ENCODE results near the gene RPS6KL1.
A peak's percentile ranks its signal among the peaks of the same experiment; 100 is the strongest.

Gene RPS6KL1

GRCh38 chr14:74905595-74906142, 17.4 kb downstream of the RPS6KL1 start:
- Histone ChIP-seq H3K36me3 (peaks cover 48% of the 10 kb centered on the region), H3K4me3 (ENCODE audit: low read depth, low read length) (no peak overlapping the region), H3K4me1 (peaks cover 12% of the 10 kb centered on the region), H3K27me3 (no peaks in the 10 kb centered on the region), H3K9me3 (no peaks in the 10 kb centered on the region)
- TF ChIP-seq, protein P1, sequence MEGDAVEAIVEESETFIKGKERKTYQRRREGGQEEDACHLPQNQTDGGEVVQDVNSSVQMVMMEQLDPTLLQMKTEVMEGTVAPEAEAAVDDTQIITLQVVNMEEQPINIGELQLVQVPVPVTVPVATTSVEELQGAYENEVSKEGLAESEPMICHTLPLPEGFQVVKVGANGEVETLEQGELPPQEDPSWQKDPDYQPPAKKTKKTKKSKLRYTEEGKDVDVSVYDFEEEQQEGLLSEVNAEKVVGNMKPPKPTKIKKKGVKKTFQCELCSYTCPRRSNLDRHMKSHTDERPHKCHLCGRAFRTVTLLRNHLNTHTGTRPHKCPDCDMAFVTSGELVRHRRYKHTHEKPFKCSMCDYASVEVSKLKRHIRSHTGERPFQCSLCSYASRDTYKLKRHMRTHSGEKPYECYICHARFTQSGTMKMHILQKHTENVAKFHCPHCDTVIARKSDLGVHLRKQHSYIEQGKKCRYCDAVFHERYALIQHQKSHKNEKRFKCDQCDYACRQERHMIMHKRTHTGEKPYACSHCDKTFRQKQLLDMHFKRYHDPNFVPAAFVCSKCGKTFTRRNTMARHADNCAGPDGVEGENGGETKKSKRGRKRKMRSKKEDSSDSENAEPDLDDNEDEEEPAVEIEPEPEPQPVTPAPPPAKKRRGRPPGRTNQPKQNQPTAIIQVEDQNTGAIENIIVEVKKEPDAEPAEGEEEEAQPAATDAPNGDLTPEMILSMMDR (IDR thresholded peaks at IDR 0.05; ENCODE audit: low read depth, low read length): peak; percentile 96
- peak; percentile 84 for DNase-seq

- DNase-seq: no peak
- Histone ChIP-seq H3K4me1 (peaks cover 12% of the 10 kb centered on the region), H3K9me3 (no peaks in the 10 kb centered on the region), H3K27me3 (no peaks in the 10 kb centered on the region), H3K4me3 (ENCODE audit: low read depth, low read length) (no peak overlapping the region), H3K36me3 (peaks cover 56% of the 10 kb centered on the region)
- TF ChIP-seq, protein P1 (IDR thresholded peaks at IDR 0.05; ENCODE audit: low read depth, low read length): no peak
Observed at GRCh38 chr14:74904635-74905503, 18.2 kb downstream of the RPS6KL1 start.

- Histone ChIP-seq H3K4me1 (peaks cover 12% of the 10 kb centered on the region), H3K27me3 (no peaks in the 10 kb centered on the region), H3K9me3 (no peaks in the 10 kb centered on the region), H3K36me3 (peaks cover 73% of the 10 kb centered on the region), H3K4me3 (ENCODE audit: low read depth, low read length) (no peak overlapping the region)
- DNase-seq: no peak
- TF ChIP-seq, protein P1 (IDR thresholded peaks at IDR 0.05; ENCODE audit: low read depth, low read length): no peak
Observed at GRCh38 chr14:74902941-74903705, 19.9 kb downstream of the RPS6KL1 start.

DNA sequence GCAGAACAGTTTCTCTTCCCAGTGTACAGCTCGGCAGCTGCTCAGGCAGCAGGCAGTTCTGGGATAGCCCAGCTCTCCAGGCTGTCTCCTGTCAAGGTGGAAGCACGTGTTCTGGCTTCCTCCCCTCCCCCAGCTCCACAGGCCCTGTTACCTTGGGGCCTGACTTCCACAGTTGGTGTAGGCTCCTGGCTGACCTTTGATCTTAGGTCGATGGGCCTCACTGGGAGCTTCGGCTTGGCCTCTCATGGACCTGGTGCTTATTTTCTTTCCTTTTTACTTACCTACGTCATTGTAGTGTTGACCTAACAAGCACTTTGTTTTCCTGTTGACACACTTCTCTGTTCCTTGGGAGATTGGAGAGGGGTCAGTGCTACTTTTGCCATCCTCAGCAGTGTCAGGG, 24.4 kb downstream of the RPS6KL1 start:
- H3K36me3 ChIP-seq: peaks cover 93% of the 10 kb centered on the region
- no peak overlapping the region for H3K4me3 ChIP-seq (ENCODE audit: low read depth, low read length)
- TF ChIP-seq, protein P1 (IDR thresholded peaks at IDR 0.05; ENCODE audit: low read depth, low read length): no peak
- DNase-seq: no peak
- H3K9me3 ChIP-seq: no peaks in the 10 kb centered on the region
- no peaks in the 10 kb centered on the region for H3K27me3 ChIP-seq
- H3K4me1 ChIP-seq: no peaks in the 10 kb centered on the region

GRCh38 chr14:74898083-74898482, 25.0 kb downstream of the RPS6KL1 start:
- Histone ChIP-seq H3K9me3 (no peaks in the 10 kb centered on the region), H3K27me3 (no peaks in the 10 kb centered on the region), H3K4me3 (ENCODE audit: low read depth, low read length) (no peak overlapping the region), H3K4me1 (no peaks in the 10 kb centered on the region), H3K36me3 (peaks cover 97% of the 10 kb centered on the region)
- TF ChIP-seq, protein P1 (IDR thresholded peaks at IDR 0.05; ENCODE audit: low read depth, low read length): no peak
- DNase-seq: no peak

All from BE2C (cell line).